D721Med (cell line): Measurements from ENCODE around the gene DLD.

Source experiments
- DNase-seq: peaks from one replicate; pipeline ENCODE4 v3.0.0; 2011; ENCODE audit warnings: low spot score; ENCODE audit not compliant: insufficient read length
- FAIRE-seq: peaks from 2 replicates; lab custom pipeline; 2011; peaks lifted over from hg19 to GRCh38; lab: Jason Lieb, UNC
- TF ChIP-seq, protein P1 (sequence below): IDR thresholded peaks from 2 replicates; pipeline ENCODE4 v1.5.1; 2012; ENCODE audit warnings: mild to moderate bottlenecking, control low read depth; ENCODE audit not compliant: insufficient read depth; ENCODE audit errors: missing control alignments

The DLD gene

DNA sequence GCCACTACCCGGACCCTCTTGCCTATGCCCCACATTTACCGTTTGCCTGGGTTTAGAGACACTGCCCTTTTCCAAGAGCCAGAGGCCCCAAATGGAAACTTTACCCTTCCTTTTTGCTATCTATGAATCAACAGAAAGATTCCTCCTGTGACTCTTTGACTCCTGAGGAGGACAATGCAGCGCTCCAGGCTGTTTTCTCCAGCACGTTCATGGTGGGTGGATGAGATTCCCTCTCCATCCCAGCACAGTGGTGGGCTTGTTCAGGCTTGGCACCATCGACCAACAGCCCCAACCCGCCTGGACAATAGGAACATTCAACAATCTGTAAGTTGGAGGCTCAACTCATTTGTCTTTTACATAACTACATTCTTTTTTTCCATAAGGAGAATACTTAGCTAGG, 55.9 kb downstream of the DLD start:
- FAIRE-seq (no peak), DNase-seq (no peak)
- TF ChIP-seq, protein P1, sequence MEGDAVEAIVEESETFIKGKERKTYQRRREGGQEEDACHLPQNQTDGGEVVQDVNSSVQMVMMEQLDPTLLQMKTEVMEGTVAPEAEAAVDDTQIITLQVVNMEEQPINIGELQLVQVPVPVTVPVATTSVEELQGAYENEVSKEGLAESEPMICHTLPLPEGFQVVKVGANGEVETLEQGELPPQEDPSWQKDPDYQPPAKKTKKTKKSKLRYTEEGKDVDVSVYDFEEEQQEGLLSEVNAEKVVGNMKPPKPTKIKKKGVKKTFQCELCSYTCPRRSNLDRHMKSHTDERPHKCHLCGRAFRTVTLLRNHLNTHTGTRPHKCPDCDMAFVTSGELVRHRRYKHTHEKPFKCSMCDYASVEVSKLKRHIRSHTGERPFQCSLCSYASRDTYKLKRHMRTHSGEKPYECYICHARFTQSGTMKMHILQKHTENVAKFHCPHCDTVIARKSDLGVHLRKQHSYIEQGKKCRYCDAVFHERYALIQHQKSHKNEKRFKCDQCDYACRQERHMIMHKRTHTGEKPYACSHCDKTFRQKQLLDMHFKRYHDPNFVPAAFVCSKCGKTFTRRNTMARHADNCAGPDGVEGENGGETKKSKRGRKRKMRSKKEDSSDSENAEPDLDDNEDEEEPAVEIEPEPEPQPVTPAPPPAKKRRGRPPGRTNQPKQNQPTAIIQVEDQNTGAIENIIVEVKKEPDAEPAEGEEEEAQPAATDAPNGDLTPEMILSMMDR: no peak

GRCh38 chr7:107948645-107949442, 57.9 kb downstream of the DLD start:
- FAIRE-seq (no peak), DNase-seq (no peak)
- TF ChIP-seq, protein P1: no peak

DNA sequence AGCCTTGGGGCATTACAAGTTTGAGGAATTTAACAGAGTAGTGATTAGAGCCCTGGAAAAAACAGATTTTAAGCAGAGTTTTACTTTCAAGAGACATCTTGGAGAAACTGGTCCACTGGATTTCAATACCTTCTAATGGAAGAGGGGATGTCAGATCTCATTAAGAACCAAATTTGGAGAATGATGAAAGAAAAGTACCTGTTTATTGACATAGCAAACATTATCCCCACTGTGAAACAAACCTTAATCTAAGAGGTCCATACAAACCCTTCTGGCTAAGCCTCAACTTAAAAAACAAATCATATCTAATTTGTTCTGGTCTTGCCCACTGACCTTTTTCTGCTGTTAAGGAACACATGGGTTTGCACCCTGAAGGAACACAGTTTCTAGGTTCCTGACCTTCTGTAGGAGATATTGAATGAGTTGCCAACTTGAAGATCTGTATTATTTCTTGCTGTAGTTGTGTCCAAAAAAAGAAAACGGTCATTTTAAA, 58.5 kb downstream of the DLD start:
- FAIRE-seq (no peak), DNase-seq (no peak)
- TF ChIP-seq, protein P1: no peak

- FAIRE-seq (no peak), DNase-seq (no peak)
- TF ChIP-seq, protein P1: no peak
These were observed 60.3 kb downstream of the DLD start for GRCh38 chr7:107951172-107951787.

DNA sequence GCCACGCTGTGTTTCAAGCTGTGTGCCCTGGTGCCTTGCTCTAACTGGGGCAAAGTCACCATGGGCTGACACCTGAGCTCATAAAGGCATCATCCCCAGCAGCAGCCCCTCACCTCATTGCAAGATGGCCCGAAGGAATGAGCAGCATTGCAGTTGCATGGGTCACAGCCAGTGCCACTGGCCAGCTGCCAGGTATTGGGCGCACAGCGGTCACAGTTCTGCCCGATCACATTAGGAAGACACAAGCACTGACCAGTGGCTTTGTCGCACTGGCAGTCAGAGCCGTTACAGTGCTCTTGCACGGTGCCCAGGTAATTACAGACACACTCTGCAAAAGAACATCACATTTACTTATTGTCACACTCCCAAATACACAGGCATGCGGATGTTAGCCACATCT, 60.9 kb downstream of the DLD start:
- TF ChIP-seq, protein P1: no peak
- DNase-seq: no peak
- no peak for FAIRE-seq

DNA sequence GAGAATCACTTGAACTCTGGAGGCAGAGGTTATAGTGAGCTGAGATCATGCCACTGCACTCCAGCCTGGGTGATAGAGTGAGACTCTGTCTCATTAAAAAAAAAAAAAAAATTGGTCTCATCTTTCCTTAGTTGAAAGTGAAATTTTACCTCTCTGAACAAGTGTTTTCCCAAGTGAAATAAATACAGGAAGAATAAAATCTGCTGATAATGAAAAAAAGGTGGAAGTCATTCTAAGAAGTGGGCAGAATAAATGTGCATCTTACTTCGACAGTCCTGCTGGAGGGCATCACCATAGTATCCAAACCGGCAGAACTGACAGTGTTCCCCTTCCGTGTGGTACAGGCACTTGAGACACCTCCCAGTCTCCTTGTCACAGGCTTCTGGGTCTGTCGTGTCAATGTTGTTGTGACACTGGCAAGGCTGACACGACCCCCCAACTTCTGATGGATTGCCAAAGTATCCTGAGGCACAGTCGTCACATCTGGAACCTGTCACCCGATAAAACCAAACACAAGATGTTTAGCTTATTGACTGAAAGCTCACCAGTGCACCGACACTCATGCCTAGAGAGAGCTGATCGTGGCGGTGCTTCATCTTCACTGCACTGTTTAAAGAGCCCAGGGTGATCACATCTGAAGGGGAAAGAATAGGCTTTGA, 62.4 kb downstream of the DLD start:
- FAIRE-seq (no peak), DNase-seq (no peak)
- TF ChIP-seq, protein P1: no peak
